ENCODE data around the gene RNF32.
"Not testable (repeated sequence)": the region's sequence is repeated elsewhere in the genome, so short reads cannot be mapped to it uniquely, and the experiment has no call there.

Gene RNF32

DNA sequence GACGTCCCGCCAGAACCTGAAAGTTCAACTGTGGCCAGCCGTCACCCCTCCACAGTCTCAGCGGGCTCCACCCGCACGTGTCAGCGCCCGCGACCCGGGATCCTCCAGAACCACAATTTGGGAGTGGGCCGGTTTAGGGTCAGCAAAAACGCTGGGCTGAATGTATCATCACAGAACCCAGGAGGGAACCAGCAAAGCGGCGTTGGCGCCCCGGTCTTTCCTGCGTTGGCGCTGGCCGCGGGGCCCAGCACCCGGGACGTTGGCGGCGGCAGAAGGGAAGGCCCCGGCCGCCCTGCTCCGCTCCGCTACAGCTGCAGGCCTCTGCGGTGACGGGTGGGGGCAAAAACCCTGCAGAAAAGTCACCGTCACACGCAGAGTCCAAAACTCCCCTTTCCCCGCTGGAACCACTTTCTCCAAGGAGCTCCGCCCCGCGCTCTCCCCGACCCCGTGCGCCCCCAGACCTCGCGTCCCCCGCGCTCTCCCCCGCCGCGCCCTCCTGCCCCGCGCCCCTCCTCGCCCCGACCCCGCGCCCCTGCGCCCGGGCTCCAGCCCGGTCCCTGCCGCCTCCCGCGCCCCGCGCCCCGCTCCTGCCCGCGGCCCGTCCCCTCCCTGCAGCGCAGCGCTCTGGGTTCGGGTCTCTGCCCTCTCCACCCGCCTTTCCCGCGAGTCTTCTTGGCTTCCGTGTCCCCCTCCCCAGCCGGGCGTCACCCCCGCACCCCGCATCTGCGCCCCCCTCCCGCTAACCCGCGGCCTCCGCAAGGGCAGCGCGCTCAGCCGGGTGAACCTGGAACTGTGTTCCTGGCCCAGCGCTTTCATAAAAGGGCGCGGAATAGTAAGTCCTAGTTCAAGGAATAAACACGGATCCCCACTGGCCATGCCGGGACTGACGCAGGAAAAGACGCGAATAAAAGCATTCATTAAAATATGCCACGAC lies 24.0 kb upstream of the RNF32 start:
- DNase-seq (ENCODE audit: low spot score): no peak
- TF ChIP-seq CTCF (IDR thresholded peaks at IDR 0.05; ENCODE audit: extremely low read depth, missing control alignments): no peak

DNA sequence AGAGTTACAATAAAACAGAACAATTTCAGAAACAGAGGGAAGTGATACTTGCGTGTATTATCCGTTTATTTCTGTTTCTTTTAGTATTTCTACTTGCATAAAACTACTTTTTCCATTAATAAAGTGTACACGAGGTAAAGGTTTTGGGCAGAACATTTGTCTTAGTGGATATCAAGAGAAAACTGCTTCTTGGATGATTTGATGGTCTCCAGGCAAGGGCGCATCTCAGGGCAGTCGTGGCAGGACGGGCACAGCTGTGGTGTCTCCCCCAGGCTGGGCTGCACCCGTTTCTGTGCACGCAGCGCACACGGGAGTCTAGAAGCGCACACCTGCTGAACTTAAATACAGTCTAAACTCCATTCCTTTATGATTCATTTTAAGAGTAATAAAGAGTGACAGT lies 23.4 kb upstream of the RNF32 start:
- no peak for DNase-seq (ENCODE audit: low spot score)
- no peak for TF ChIP-seq CTCF (IDR thresholded peaks at IDR 0.05; ENCODE audit: extremely low read depth, missing control alignments)

GRCh38 chr7:156618078-156618779 lies 22.3 kb upstream of the RNF32 start:
- no peak for DNase-seq (ENCODE audit: low spot score)

DNA sequence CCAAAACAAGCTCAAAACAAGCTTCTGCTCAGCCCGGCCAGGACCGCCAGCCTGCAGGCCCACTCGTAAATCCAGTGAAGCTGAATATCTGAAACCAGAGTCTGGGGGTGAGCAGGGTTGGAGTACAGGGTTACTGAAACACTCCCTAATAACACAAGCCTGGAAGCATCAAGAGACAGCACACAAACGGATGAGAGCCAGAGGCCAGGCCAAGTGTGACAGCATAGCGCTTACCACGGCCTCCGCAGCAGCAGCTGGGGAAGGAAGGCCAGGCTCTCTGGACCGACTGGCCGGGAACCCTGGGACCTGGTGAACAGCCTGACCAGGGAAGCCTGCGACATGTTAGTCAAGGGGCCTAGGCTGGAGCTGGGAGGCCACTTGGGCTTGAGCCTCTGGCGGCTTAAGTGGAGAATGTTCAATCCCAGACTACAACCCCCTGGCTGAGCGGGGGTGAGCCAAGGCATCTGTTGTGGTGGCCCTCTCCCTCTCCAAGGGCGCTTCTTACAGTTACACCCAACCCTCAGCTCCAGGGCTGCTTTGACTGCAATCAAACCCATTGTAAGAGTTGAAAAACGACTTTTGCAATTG lies 21.7 kb upstream of the RNF32 start:
- no peak for DNase-seq (ENCODE audit: low spot score)
- TF ChIP-seq CTCF (IDR thresholded peaks at IDR 0.05; ENCODE audit: extremely low read depth, missing control alignments): no peak

More at GRCh38 chr7:156618078-156618779, 22.3 kb upstream of the RNF32 start:
- no peak for TF ChIP-seq CTCF (IDR thresholded peaks at IDR 0.05; ENCODE audit: extremely low read depth, missing control alignments)

GRCh38 chr7:156619488-156620290 lies 20.9 kb upstream of the RNF32 start:
- not testable (repeated sequence) for DNase-seq (ENCODE audit: low spot score)

DNA sequence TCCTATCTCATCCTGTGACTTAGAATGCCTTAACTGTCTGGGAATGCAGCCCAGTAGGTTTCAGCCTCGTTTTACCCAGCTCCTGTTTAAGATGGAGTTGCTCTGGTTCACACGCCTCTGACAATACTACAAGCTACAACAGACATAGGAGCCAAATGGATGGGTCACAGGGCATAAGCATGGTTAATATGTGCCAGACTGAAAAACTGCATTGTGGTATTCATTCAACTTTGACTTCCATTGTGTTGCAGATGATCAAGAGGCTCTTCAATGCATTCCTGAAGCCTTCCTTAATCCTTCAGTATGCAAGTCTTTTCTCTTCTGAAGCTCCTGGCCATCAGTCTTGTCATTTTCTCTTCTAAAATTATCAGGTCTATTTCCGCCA lies 20.3 kb upstream of the RNF32 start:
- no peak for TF ChIP-seq CTCF (IDR thresholded peaks at IDR 0.05; ENCODE audit: extremely low read depth, missing control alignments)
- DNase-seq (ENCODE audit: low spot score): no peak

GRCh38 chr7:156621652-156622051 lies 18.9 kb upstream of the RNF32 start:
- TF ChIP-seq CTCF (IDR thresholded peaks at IDR 0.05; ENCODE audit: extremely low read depth, missing control alignments): no peak
- DNase-seq (ENCODE audit: low spot score): no peak

Data from GM20000 (cell line).